GM21528 (cell line): ENCODE measurements around the gene RPUSD1.
"Not testable (repeated sequence)": the region's sequence is repeated elsewhere in the genome, so short reads cannot be mapped to it uniquely, and the experiment has no call there.

Experiments used
- ATAC-seq: cut with Tn5 transposase; IDR thresholded peaks from one replicate; pipeline ENCODE4 v1.9.1; 2021; ENCODE audit warnings: mild to moderate bottlenecking, moderate library complexity; ENCODE audit not compliant: unreplicated experiment, low FRiP score

RPUSD1 gene

DNA sequence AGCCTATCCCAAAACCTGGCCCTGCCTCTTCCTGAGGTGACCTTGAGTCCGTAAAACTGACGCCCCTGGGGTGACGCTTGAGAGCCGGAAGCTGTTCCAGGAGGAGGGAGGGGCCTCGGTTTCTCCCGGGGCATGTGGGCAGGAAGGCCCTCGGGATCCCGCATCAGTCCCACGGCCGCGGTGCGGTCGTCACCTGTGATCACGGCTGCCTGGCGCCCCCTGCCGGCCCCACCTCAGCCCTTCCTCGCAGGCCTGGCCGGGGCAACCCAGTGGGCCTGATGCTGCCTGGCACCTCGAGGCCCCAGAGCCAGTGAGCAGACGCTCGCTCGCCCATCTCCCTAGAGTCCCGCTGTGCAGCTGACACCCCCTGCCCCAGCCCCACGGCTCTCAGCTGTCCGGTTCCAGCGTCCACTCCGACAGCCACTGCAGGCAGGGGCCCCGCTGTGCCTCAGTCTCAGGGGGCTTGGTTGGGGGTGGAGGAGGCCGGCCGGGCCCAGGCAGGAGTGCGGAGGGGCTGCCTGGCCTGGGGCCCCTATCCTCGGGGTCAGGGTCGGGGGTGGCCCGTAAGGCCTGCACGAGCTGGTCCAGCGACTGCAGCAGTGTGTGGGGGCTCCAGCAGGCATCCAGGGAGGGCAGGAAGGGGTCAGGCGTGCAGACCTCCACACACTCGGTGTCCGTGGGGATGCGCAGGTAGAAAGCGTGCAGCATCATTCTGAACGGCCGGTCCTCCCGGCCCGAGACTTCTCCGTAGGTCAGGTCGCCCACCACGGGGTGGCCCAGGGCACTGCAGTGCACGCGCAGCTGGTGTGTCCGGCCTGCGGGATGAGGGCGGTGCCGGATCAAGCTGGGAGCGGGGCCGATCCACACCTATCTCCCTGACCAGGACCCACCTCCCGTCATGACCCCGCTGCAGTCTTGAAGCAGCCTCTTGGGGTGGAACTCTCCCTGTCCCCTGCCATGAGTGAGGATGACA lies 2.3 kb downstream of the RPUSD1 start:
- ATAC-seq: no peak

DNA sequence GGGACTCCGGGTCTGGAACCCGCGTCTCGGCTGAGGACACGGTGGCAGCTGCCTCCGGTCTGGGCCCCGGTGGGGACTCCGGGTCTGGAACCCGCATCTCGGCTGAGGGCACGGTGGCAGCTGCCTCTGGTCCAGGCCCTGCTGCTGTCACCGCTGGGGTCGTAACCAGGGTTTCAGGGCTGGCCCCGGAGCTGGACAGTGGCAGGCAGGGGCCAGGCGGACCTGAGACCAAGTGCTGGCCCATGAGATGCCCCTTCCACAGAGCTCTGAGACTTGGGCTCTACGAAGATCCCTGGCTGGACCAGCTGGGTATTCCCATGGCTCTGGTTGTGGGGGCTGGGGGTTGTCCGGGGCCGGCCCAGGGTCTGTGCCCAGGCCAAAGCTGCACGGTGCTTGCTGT lies 3.8 kb downstream of the RPUSD1 start:
- no peak for ATAC-seq

DNA sequence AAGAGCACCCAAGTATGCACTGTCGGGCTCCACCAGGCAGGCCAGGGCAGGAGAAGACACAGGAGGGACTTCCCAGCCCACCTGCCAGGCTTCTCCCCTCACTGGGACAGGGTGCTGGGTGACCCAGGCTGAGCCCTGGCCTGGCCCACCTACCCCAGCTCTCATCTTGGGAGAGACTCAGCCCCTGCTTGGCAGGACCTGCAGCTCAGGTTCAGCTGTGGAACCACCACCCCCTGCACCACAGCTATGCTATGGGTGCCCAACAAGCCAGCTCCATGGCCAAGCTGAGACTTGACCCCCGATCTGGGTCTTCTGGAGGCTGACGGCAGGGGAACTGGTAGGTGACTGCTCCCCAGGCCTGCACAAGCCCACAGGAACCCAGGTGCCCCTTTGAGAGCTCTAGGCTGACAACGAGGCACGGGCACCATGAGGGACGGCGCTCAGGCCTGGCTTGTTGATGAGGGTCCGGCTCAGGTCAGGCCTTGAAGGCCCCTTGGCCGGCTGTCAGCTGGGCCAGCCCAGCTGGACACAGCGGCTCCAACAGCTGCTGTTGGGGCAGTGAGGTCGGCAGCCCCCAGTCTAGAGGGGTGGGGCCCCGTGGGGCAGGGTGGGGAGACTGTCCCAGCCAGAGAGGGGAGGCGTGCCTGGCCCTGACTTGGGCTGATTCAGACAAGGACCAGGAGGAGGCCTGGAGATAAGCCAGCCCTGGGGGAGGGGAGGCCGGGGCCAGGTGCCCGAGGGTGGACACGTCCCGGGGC lies 4.6 kb downstream of the RPUSD1 start:
- no peak for ATAC-seq

DNA sequence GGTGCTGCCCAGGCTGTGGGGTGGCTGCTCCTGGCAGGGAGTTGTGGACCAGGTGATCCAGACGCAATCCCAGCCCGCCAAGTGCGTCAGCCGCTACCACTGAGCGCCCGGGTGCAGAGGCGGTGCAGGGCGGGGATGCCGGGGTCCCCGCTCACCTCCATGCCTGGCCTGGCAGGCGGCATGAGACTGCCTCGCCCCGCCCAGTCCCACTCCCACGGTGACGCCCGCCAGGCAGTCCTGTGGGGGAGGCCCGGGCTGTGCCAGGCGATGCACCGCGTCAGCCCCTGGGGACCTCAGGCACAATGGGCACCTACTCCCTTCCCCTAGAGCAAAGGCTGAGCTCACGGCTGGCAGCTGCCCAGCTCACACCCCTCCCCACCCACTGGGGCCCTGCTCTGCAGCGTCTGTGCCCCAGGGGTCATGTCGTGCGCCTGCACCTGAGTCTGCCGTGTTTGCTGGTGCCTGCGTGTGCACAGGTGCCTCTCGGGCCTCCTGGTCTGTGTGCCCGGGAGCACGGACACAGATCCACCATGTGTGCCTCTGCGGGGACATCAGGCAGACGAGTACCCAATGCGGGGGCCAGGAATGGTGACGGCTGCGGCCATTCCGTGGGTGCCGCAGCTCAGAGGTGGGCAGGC lies 5.3 kb downstream of the RPUSD1 start:
- ATAC-seq: no peak

DNA sequence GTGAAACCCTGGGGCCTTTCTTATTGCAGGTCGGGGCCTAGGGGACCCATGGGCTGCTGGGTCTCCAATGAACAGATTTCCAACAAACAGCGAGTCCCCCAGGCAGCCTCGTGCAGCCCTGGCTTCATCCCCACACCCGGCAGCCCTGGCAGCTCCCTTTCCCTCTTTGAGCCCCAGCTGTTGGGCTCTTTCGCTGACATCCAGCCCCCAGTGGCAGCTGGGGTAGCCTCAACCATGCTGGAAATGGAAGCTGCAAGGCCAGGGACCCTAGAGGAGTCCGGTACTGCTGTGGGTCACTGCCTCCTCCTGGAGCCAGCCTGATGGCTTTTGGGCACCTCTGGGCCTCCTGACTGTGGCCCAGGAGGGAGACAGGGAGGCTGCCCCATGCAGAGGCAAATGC lies 5.9 kb downstream of the RPUSD1 start:
- no peak for ATAC-seq

DNA sequence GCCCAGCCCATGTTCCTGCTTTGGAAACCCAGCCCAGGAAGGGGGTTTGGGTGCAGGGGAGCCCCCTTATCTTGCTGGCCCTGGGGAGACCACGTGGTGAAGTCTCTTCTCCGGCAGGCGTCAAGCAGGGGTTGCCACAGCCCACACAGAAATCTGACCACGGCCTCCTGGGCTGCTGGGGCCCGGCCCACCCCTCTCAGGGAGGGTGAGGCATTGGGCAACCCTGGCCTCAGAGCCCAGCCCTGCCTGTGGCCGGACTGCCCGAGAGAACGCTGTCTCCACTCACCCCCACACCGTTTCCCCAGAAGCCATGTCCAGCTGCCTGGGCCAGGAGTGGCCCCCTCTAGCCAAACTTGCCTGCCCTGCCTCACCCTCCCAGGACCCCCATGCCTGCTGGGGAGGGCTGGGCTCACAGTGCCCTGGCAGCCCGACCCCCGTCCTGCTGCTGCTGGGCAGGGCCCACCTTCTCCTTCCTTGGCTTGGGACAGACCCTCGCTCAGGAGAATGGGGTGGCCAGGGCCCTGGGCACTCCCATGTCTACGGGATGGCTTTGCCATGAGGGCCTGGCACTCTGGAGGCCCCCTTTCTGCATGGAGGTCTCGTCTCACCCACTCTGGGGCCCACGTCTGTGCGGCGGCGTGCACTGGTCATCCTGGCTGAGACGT lies 6.7 kb downstream of the RPUSD1 start:
- no peak for ATAC-seq

DNA sequence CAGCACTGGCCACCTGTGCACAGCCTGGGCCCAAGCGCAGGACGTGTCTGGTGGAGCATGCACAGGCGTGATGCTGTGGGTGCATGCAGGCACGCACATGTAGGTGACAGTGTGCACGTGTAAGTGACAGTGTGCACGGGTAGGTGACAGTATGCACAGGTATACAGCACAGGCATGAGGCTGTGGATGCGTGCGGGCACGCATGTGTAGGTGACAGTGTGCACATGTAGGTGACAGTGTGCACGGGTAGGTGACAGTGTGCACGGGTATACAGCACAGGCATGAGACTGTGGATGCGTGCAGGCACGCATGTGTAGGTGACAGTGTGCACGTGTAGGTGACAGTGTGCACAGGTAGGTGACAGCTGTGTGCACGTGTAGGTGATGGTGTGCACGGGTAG lies 7.9 kb downstream of the RPUSD1 start:
- no peak for ATAC-seq

DNA sequence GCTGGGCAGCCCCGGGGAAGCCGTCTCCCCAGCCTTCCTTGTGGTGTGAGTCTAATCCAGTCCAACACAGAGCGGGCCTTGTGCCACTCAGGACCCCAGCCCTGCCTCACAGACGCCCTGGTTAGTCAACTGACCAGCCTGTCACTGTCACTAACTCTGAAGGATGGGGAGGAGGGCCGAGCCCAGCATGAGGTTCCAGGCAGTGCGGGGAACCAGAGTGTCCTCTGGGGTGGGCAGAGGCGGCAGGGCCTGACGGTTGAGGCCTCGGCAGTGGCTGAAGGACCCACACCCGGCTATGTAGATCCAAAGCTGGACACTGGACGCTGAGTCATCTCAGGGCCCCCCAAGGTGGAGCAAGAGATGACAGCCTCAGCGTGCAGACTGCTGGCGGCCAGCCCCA lies 8.6 kb downstream of the RPUSD1 start:
- ATAC-seq: no peak

DNA sequence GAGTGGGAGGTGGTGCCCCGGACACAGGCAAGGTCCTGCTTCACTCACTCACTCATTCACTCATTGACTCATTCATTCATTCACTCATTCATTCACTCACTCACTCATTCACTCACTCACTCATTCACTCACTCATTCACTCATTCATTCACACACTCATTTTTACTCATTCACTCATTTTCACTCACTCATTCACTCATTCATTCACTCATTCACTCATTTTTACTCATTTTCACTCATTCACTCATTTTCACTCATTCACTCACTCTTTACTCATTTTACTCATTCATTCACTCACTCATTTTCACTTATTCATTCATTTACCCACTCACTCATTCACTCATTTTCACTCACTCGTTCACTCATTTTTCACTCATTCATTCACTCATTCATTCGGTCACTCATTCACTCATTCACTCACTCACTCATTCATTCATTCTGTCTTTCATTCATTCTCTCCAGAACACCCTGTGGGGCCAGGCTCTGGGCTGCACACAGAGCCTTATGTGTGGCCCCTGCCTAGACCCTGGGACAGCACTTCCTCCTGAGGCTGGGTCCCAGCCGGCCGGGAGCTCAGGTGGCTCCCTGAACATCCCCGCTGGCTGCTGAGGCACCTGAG lies 9.2 kb downstream of the RPUSD1 start:
- ATAC-seq: no peak

DNA sequence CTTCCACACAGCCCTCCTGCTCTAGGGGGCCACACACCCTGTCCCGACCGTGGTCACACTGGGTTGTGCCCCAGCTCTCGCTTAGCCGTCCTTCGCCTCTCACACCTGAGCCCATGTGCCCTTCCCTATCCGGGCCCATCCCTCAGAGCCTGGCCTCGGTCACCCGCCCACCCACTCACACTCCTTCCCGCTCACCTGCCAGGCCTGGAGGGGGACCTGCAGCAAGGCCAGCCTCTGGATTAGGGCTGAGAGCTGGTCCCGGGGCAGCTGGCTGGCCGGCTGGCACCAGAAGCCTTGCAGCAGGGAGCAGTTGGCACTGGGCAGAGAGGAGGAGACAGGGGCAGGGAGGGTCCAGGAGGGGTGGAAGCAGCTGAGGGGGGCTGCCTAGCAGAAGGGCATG lies 9.7 kb downstream of the RPUSD1 start:
- no peak for ATAC-seq

DNA sequence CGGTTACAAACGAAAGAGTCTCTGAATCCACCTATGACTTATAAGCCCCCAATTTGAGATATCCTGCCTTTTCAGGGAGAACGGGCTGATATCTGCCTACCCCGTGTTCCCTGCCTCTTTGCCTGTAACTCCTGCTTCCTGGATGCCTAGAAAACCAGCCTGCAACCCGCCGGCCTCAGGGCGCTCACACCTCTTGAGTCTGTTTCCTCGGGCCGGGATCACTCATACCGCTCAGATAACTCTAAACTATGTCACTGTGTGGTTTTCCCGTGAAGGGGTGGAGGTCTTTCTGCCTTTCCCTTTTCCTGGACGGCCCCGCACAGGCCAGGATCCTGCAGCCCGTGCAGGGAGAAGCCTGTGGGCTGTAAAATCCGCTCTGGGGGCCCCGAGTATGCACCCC lies 10.4 kb downstream of the RPUSD1 start:
- ATAC-seq: no peak

DNA sequence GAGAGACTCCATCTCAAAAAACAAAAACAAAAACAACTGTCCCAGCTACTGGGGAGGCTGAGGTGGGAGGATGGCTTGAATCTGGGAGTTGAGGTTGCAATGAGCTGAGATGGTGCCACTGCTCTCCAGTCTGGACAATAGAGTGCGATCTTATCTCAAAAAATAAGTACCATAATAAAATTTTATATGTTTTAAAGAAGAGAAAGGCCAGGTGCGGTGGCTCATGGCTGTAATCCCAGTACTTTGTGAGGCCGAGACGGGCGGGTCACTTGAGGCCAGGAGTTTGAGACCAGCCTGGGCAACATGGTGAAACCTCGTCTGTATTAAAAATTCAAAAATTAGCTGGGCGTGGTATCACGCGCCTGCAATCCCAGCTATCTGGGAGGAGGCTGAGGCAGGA lies 11.4 kb downstream of the RPUSD1 start:
- ATAC-seq: no peak

DNA sequence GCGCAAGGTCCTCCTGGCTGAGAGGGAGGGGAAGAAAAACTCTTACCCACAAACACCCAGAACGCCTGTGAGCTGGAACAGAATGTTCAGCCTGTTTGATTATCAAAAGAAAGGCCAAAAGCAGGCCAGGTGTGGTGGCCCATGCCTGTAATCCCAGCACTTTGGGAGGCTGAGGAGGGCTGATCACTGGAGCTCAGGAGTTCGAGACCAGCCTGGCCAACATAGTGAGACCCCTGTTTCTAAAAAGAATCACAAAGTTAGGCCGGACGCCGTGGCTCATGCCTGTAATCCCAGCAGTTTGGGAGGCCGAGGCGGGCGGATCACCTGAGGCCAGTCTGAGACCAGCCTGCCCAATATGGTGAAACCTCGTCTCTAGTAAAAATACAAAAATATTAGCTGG lies 11.9 kb downstream of the RPUSD1 start:
- not testable (repeated sequence) for ATAC-seq

DNA sequence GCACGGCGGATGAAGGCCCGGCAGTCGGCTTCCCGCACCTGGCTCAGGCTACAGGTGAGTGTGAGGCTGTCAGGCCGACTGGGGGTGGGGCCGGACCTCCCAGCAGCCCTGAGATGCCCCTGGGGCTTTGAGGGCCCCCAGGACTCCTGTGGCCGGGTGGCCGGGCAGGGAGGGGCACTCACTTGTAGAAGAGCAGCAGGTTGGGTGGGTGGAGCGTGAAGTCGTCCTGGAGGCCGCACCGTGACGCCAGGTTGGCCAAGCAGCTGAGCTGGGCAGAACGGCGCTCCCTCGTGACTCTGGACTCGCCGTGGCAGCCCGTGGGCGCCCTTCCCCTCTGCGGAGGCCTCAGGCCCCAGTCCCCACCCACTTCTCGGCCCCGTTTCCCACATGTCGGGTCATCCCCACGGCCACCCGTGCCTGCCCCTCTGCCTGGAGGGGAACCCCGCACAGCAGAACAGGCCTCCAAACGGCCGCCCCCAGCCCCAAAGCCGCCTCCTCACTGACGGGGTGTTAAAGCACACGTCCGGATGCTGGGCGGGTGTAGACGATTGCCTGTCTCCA lies 12.9 kb downstream of the RPUSD1 start:
- no peak for ATAC-seq

DNA sequence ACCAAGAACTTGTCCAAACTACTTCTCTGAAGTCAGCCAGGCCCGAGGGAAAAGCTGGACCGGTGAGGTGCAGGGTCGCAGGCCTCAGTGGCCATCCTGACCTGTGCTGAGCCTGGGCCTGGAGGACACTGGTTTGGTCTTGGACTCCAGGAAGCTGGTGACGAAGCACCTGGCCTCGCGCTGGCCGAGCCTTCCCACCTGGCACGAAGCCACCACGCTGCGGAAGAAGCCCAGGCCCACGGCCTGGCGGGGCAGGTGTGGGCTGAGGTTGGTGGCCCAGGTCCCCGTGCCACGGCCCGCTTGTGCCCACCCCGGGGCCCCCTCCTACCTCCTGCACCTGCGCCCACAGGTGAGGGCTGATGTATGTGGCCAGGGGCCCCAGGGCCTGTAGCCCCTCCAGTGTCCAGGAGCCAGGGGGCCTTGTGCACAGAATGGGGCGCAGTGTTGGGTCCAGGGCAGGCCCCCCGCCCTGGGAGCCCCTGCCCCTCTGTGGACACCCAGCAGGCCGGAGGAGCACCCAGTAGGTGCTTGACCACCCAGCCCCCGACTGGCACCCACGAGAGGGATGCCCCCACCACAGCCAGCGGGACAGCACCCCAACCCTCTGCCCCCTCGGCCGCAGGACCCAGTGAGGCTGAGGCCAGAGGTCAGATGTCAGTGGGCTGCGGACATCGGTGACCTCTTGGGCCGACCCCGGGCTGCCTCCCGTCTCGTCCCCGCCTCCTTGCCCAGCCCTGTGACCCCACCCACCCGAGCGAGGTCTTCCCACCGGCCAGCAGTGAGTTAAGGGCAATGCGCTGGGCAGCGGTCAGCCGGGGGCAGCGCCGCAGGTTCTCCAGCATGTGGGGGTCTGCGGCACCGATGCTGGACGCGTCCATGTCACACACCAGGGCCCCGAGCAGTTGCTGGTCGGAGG lies 13.8 kb downstream of the RPUSD1 start:
- no peak for ATAC-seq

DNA sequence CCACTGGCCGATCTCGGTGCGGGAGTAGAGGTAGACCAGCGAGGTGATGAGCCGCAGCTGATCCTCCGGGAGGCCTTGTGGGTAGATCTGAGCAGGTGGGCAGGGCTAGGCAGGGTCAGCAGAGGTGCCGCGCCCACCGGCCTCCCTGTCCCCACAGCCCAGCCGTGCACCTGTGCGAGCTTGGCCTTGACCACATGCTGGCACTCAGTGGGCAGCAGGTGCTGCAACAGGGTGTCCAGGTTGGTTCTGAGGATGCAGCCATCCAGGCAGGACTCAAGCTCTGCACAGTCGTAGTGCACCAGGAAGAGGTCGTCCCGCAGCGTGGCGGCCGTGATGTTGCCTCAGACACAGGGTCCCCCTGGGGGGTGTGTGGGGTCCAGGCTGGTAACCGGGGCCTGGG lies 15.2 kb downstream of the RPUSD1 start:
- ATAC-seq: no peak

DNA sequence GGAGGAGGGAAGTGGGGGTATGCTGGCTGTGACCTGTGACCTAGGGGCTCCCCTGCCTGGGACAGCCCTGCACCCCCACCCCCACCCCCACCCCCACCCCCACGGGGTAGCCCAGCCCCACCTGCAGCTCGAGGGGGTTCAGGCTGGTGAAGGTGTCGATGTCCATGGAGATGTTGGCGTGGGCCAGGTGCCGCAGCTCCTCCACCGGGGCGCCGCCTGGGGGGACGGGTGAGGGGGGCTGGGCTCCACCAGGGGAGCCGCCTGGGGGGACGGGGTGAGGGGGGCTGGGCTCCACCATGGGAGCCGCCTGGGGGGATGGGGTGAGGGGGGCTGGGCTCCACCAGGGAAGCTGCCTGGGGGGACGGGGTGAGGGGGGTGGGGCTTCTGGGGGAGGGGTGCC lies 17.8 kb downstream of the RPUSD1 start:
- no peak for ATAC-seq

DNA sequence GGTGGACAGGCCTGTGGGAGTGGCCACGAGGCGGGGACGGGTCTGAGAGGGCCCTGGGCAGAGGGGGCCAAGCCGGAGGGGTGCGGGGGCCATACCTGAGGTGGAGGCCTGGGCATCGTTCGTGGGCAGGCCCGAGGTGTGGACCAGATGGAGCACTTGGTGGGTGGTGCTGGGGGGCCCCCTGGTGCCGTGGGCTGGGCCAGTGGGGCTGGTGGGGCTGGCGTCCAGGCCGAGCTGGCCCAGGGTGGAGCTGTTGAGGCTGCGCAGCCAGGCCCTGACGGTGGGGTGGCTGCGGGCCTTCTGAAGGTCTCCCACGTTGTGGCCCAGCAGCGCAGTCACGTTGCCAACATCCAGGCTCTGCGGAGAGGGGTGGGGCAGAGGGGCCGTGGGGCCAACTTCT lies 18.2 kb downstream of the RPUSD1 start:
- ATAC-seq: no peak

DNA sequence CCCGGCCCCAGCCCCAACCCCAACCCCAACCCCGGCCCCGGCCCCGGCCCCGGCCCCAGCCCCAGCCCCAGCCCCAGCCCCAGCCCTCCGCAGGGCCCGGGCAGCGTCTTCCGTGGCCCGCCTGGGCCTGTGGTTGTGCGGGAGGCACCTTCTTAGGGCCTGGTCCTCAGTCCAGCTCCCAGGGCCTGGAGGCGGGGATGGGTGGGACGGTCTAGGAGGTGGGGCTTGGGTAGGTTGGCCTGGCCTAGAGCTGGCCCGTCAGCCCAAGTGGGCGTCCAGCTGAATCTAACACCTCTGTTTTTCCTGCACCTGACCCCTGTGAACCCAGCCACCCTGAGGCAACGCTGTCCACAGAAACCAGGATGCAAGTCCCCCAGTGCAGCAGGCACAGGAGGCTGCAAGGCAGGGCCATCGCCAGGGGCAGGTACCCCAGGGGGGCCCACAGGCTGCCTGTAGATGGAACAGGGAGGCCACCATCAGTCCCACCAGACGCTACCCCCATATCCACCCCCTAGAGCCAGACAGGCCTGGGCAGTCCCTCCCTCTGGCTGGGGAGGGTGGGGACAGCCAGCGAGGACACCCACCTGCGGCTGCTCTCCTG lies 18.9 kb downstream of the RPUSD1 start:
- no peak for ATAC-seq
